Activated gamma-delta T cell (primary cell): ENCODE measurements around the gene C9.
"Not testable (repeated sequence)": the region's sequence is repeated elsewhere in the genome, so short reads cannot be mapped to it uniquely, and the experiment has no call there.

ENCODE experiments used
- DNase-seq: peaks from one replicate; lab custom pipeline; 2025; lab: John Stamatoyannopoulos, UW

Gene C9

DNA sequence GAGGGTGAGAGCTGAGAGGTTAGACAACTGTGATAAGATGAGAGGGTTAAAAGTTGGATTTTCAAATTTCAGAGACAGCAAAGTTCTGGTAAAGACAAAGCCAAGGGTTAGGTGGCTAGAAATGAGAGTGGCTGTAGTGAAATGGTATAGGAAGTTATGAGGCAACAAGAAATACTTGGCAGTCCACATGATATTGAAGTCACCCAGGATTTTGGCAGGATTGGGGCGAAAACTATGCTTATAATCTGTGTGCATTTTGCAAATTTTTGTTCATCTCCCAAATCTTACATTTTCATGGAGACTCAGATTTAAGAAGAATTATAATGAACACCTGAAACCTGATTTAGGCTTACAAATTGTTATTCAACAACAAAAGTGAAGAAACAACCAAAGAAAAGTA, 35.6 kb downstream of the C9 start:
- DNase-seq = no peak

DNA sequence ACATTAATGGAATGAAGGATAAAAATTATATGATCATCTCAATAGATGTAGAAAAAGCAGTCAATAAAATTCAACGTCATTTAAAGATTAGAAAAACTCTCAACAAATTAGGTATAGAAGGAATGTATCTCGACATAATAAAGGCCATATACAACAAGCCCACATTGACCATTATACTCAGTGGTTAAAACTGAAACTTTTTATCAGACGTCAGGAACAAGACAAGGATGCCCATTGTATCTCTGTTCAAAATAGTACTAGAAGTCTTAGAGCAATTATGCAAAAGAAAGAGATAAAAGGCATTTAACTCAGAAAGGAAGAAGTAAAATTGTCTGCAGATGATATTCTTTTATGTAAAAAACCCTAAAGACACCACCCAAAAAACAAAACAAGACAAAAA, 40.8 kb downstream of the C9 start:
- no peak for DNase-seq

DNA sequence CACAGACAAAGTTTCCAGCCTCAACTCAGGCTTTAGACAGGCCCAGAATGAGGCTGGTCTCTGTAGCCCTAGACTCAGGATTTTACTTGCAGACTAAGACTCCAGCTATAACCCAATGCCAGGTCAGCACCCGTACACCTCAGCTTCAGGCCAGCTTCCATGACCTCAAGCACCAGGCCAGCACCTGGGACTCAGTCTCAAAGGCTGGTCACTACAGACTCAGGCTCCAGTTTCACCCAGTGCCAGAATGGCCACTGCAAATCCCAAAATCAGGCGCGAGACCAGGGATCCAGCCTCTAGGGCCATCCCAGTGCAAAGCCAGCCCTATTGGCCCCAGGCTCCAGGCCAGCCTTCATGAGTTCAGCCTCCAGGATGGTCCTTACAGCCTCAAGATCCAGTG, 44.9 kb downstream of the C9 start:
- DNase-seq = no peak

DNA sequence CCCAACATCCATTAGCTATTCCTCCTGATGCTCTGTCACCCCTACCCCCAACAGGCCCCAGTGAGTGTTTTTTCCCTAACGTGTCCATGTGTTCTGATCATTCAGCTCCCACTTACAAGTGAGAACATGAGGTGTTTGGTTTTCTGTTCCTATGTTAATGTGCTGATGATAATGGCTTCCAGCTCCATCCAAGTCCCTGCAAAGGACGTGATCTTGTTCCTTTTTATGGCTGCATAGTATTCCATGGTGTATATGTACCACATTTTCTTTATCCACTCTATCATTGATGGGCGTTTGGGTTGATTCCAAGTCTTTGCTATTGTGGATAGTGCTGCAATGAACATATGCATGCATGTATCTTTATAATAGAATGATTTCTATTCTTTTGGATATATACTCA, 47.8 kb downstream of the C9 start:
- DNase-seq = not testable (repeated sequence)

DNA sequence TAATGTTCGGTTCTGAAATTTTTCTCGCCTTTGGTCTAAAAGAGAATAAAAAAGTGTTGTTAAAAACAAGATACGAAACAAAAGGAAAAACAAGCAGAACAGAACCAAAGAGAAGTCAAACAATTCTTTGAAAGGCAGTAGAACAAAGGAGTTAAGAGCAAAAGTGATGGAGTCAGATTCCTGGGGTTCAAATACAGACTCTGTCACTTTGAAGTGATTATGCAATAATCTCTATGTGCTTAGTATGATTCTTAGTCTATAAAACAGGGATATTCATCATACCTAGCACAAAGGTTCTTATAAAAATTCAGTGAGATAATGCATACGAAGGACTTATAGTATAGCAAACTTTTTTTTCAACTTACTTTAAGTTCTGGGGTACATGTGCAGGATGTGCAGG, 48.3 kb downstream of the C9 start:
- DNase-seq = no peak

DNA sequence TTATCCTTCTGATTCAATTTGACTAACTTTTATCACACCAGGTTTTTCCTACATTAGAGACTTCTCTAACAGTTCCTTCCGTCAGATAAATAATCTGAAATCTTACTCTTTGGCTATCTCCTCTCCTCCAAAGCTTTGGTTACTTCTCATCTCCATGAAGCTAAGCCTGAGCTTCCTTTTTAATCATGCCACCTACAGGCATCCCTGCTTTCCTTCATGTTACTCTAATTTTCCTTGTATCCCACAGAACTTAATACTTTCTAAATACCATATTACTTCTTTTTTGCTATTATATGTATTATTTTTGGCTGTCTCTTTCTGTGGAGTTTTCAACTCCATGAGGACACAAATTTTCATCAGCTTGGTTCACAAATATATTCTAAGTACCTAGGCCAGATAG, 49.7 kb downstream of the C9 start:
- DNase-seq = no peak

DNA sequence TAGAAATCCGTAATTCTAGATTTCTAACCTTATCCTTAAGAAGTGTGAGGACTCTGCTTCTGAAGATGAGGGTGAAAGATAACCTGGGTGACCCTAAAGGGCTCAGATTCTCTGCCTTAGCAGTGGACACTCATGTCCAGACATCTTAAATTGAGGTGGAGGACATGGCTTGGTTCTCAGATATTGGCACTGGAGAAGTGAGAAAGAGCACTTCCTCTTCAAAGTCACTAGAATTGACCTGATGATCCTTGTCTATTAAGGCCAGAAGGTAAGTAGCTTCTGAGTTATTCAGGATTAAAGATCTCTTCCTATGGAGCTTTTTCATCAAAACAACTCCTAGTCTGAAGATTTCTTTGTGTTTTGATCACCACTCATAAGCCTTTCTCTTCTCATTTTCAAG, 54.8 kb downstream of the C9 start:
- DNase-seq = no peak

DNA sequence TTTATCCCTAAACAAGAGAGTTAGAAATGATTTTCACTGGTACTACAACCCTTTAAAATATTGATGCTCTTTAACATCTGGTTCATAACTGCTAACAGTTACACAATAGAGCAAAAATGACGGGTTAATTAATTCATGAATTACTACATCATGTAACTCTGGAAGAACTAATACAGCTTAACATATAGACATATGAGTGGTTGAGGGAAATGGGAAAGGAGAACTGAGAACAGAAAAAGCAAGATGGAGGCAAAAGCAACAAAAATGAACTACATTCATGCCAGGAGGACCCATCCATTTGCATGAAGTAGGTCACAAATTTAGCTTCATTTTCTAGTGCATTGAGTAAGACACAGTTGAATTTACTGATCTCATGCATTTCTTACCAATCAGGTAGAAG, 61.8 kb downstream of the C9 start:
- no peak for DNase-seq

DNA sequence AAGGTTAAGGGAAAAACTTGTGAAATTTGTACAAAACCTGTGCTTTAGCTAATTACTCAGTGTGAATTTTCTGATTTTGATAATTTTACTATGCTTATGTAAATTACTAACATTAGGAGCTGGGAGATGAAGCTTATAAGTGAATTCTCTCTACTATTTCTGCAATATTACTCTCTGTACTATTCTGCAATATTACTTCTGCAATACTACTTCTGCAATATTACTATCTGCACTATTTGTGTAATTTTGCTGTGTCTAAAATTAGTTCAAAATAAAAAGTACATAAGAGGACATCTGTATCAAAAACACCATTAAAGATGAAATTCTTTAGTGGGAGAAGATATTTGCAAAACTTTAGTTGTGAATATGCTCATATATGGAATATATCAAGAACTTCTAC, 62.9 kb downstream of the C9 start:
- no peak for DNase-seq

DNA sequence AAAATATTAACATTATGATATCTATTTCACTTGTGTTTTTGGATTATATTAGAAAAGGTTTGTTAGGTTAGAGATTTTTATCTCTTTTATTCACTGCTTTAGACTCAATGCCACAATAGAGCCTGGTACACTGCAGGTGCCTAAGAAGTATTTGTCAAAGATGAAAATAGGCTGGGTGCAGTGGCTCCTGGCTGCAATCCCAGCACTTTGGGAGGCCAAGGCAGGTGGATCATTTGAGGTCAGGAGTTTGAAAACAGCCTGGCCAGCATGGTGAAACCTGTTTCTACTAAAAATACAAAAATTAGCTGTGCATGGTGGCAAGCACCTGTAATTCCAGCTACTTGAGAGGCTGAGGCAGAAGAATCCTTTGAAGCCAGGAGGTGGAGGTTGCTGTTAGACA, 64.3 kb downstream of the C9 start:
- DNase-seq = no peak

DNA sequence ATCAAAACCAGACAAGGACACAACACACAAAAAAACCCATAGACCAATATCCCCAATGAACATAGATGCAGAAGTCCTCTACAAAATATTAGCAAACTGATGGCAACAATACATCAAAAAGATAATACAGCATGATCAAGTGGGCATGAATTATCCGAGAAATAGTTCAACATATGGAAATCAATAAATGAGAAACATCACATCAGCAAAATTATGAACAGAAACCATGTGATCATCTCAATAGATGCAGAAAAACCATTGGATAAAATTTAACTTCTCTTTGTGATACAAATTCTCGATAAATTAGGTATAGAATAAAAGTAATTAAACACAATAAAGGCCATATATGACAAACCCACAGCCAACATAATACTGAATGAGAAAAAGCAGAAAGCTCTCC, 69.6 kb downstream of the C9 start:
- DNase-seq = no peak

DNA sequence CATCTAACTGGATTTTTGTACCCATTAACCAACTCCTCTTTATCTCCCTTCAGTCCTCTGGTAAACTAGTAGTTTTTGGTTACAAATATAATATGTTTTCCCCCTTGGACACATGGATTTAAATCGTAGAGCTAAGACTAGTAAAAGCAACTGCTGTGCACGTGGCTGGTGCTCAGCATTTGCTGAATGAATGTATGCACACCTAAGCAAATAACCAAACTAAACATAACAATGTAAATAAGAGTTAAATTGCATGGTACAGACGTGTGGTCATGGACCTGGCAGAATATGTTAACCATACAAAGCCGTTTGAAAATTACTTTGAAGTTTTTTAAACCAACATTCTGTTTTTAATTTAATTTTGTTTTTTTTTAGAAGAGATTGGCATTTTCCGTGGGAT, 79.7 kb downstream of the C9 start:
- no peak for DNase-seq

DNA sequence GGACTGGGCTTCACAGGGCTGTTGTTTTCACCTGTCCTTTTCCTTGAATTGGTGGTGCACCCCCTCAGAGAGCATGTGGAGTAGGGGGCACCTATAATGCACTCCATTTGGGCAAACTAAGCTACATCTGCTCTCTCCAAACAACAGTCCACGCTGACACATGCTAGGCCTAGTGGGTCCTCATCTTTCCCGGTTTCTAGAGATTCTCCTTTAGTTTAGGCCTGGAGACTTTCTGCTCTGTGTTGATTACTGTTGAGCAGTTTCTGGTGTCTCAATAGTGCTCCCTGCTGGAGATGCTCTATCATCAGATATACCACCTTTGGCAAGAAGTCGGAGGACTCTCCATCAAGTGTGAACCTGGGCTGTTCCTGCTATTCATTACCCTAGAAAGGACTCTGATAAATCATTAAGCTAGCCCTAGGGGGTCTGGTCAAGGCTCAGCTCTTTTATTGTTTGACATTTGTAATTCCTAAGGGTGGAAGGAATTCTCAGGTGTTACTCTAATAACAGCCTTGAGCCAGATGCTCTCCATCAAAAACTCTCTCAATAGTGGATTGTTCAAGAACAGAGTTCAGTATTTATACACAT, 81.0 kb downstream of the C9 start:
- no peak for DNase-seq

DNA sequence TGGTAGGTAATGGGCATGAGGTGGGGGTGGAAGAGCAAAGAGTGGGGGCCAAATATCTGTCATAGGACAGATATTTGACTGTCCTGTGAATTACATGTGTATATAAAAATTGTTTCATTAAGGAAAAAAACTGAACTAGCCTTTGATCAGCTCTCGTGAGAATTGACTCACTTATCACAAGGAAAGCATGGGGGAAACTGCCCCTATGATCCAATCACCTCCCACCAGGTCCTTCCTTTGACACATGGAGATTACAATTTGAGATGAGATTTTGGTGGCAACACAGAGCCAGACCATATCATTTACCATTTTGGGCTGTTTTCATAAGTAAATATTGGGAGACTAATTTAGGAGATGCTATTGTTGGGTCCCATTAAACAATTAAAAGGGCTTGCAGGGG, 81.7 kb downstream of the C9 start:
- DNase-seq = no peak

DNA sequence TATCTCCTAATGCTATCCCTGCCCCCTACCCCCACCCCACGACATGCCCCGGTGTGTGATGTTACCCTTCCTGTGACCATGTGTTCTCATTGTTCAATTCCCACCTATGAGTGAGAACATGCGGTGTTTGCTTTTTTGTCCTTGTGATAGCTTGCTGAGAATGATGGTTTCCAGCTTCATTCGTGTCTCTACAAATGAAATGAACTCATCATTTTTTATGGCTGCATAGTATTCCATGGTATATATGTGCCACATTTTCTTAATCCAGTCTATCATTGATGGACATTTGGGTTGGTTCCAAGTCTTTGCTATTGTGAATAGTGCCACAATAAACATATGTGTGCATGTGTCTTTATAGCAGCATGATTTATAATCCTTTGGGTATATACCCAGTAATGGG, 88.4 kb downstream of the C9 start:
- not testable (repeated sequence) for DNase-seq

DNA sequence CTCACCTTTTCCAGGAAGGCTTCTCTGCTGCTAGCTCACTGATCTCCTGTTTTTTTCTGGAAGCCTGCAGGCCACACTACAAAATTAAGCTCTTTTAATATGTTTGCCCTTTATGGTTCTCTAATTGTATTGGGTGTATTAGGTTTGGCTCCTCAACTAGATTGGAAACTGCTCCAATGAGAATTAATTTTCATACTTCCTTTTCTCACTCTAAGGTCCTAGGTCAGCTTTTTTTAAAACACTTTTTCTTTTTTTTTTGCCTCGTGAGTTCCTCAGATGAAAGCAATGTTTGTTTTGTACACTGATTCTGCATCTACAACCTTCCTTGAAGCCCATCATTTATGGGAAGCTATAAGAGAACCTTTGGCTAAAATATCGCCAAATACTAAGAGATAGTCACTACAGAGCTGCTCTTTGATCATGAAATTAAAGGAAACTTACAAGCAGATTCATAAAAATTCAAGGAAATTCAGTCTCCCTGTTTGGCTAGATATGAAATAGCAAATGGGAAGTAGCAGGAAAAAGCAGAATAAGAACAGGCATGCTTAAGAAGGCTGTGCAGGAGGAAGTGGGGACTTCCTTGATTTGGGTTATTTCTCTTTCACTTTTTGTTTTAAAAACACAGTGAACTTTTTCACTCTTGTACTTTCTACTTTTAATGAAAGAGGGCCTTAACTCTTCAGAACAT, 89.8 kb downstream of the C9 start:
- DNase-seq = no peak

DNA sequence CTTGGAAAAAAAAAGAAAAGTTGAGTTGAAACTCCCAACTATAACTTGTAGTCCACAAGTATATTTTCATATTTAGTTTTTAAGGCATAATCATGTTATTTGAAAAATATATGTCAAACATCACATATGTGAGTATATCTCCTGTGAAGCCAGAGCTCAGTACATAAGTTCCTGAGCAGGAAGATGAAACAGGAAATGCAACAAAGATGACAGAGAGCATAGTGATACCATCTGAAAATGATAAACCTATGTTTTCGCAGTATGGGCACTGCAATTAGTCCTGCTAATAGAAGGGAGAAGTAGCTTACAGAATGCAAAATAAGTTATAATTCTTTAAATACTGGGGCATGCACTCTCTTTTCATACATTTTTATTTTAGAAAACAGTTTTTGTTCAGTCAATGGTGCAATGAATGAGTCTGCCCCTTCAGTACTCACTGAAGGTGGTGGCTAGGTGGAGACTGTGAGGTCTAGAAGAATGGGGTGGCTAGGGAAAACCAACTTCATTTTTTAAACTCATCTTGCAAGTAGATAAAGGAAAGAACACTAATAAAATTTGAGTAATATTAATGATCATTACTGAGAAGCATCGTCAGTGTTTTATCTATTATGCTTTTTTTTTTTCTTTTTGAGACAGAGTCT, 90.9 kb downstream of the C9 start:
- DNase-seq = no peak

DNA sequence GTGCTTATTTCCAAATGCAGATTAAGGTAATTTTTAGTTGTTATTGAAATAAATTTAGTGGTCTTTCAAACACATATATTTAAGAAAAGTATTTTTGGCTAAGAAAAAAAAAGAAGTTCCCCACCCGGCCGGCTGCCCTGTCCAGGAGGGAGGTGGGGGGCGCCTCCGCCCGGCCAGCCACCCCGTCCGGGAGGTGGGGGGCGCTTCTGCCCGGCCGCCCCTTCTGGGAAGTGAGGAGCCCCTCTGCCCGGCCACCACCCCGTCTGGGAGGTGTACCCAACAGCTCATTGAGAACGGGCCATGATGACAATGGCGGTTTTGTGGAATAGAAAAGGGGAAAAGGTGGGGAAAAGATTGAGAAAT, 91.4 kb downstream of the C9 start:
- DNase-seq = not testable (repeated sequence)

DNA sequence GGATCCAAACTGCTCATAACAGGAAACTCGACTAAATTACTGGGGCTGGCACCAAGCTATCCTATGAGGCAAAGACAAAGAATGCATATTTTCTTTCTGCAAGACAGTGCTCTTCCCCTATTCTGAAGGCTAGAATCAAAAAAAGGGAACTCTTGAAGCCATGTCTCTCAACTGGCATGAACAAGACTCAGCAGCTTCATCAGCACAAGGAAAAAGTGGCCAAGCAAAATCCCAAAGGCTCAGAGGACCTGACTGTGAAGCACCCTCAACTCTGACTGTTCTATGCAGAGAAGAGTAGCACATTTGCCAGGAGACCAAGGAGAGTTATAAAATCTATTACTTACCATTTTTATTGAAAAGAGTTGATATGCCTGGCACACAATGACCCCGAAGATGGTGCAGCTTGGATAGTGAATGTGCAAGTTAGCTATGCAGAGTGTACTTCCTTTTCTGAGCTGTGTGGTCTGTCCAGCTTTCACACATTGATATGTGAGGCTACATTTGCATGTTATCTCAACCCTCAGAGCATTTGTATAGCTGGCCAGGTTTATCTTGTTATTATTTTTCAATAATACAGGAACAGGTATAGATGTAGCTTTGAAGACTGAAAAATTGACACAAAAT, 94.0 kb downstream of the C9 start:
- no peak for DNase-seq

DNA sequence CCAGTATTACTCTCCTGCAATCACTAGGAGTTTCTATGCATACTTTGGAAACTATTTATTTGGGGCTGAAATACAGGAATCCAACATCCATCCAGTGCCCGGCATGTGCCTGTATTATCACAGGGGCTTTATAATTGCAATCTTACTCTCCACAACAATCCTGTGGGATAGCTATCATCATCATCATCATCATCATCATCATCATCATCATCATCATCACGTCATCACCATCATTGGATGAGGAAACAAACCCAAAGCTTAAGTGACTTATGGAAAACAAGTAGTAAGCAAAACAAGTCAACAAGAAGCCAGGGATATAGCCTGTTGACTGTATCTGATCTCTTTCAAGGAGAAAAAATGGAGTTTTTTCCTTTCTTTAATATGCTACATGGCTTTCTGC, 97.1 kb downstream of the C9 start:
- no peak for DNase-seq

DNA sequence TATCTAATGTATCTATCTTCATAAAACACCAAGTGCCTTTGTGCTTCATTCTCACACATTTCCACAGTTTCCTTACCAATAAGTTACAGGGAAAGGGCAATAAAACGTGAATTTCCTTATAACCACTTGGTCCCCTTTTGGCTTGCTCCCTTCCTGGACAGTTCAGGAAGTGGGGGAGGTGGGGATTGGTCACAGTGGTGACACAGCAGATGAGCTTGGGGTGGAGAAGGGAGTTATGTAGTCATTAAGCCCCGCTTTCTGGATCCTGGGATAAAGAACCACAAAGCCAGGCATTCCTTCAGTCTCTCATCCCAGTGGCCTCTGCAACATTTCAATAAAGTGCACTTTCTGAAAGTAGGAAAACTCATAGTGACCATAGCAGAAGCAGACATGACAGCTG, 97.9 kb downstream of the C9 start:
- DNase-seq = no peak

DNA sequence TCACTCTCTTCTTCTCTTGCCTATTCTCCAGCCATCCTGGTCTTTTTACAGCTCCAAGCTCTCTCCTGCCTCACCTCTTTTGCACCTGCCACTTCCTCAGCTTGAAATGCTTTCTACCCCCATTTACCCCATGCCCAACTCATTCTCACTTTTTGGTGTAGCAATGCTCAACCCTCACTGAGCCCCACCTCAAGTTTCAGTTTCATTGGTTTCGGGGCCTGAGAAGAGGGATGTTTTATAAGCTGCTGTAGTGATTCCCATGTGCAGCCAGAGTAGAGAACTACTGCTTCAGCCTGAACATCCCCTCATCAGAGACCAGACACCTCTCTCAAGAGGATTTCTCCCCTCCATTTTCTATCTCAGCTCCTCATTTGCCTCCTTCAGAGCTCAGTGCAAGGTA, 99.8 kb downstream of the C9 start:
- DNase-seq = no peak

DNA sequence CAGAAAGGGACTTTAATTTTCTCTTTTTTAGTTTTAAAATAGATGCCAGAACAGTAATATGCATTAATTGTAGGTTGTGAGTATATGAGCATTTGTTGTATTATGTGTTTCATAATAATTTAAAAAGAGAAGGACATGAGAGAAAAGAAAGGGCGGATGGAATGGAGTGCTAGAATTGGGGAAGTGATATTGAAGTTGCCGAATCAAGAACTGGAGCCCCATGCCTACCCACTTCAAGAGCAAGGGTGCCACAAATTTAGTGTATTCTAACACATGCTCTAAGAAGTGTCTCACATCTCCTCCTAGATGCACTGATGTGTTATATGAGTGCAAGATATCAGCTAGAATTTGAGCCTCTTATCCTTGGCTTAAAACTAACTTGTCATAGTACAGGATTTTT, 101.3 kb downstream of the C9 start:
- DNase-seq = no peak
